OCI-LY7 (cell line): ENCODE data around the gene CLEC3B. TPM values are rescaled to one million over a fixed set of nuclear protein-coding genes. Genes with fewer than 3 reads are reported as not detected.

Source experiments
- BruUV-seq: library from RNA; stranded (reverse); fragments of 400-500 nt; replicated peaks from 2 replicates; lab custom pipeline; 2021; lab: Mats Ljungman, UMichigan
- CTCF ChIA-PET: fragments of 300-600 bp; sonication (Branson Sonifier 250); formaldehyde crosslinking; loops from one replicate; lab custom pipeline; 2022; ENCODE audit warnings: antibody characterized with exemption; ENCODE audit not compliant: unreplicated experiment; lab: Charles Lee
- POLR2A ChIA-PET: fragments of 300-600 bp; sonication (Branson Sonifier 250); formaldehyde crosslinking; loops from one replicate; lab custom pipeline; 2022; ENCODE audit warnings: antibody characterized with exemption; lab: Charles Lee
- DNase-seq: peaks from one replicate; pipeline ENCODE4 v3.0.0-alpha.2; 2015; ENCODE audit warnings: low spot score
- H2AFZ ChIP-seq: fragments of 200-600 bp; sonication (generic), shearing (Covaris generic); 2 replicates; pipeline ENCODE4 v1.6.1; 2014; ENCODE audit warnings: mild to moderate bottlenecking, antibody characterized with exemption, low read length, moderate library complexity
- H3K27ac ChIP-seq: fragments of 200-600 bp; sonication (generic); 2 replicates; pipeline ENCODE4 v1.5.1; 2014; ENCODE audit warnings: mixed run types, low read depth, mild to moderate bottlenecking, moderate library complexity, low read length, inconsistent platforms; ENCODE audit not compliant: poor library complexity, severe bottlenecking
- H3K36me3 ChIP-seq: fragments of 200-600 bp; sonication (generic); 2 replicates; pipeline ENCODE4 v1.6.1; 2014; ENCODE audit warnings: mild to moderate bottlenecking, antibody characterized with exemption, low read length, moderate library complexity, mixed read lengths; ENCODE audit not compliant: insufficient read depth
- H3K4me1 ChIP-seq: fragments of 200-600 bp; sonication (generic); 2 replicates; pipeline ENCODE4 v1.5.1; 2014; ENCODE audit warnings: mild to moderate bottlenecking, low read length; ENCODE audit not compliant: insufficient read depth, poor library complexity, severe bottlenecking
- H3K4me2 ChIP-seq: fragments of 200-600 bp; sonication (generic); 2 replicates; pipeline ENCODE4 v1.6.1; 2014; ENCODE audit warnings: mild to moderate bottlenecking, low read length
- H3K4me3 ChIP-seq: fragments of 200-600 bp; sonication (generic); 2 replicates; pipeline ENCODE4 v1.5.1; 2014; ENCODE audit warnings: mild to moderate bottlenecking, low read depth, low read length; ENCODE audit not compliant: poor library complexity, severe bottlenecking
- H3K79me2 ChIP-seq: fragments of 200-600 bp; sonication (generic); 2 replicates; pipeline ENCODE4 v1.6.1; 2016; ENCODE audit warnings: low read depth, mild to moderate bottlenecking, low read length, moderate library complexity, mixed read lengths; ENCODE audit not compliant: insufficient read depth
- H3K9me2 ChIP-seq: fragments of 200-600 bp; sonication (generic); 2 replicates; pipeline ENCODE4 v1.6.1; 2016; ENCODE audit warnings: mild to moderate bottlenecking, low read length, mixed read lengths; ENCODE audit not compliant: insufficient read depth
- H3K9me3 ChIP-seq: fragments of 200-600 bp; sonication (generic); 2 replicates; pipeline ENCODE4 v1.6.1; 2014; ENCODE audit warnings: mild to moderate bottlenecking, mixed run types, low read length, mixed read lengths
- H4K20me1 ChIP-seq: fragments of 200-600 bp; sonication (generic); 2 replicates; pipeline ENCODE4 v1.6.1; 2014; ENCODE audit warnings: mild to moderate bottlenecking, antibody characterized with exemption, low read length, moderate library complexity, mixed read lengths; ENCODE audit not compliant: insufficient read depth
- EZH2phosphoT487 ChIP-seq: fragments of 200-600 bp; sonication (generic); IDR thresholded peaks from 2 replicates; pipeline ENCODE4 v1.6.1; 2018; ENCODE audit warnings: low read depth, borderline replicate concordance, mild to moderate bottlenecking, mixed run types, antibody characterized with exemption, low read length, moderate library complexity, mixed read lengths
- intact Hi-C: fragments of 100-400 bp; cut with micrococcal nuclease; formaldehyde crosslinking; loops from one replicate; pipeline ENCODE4 v1.10.0; 2022; ENCODE audit not compliant: unreplicated experiment
- total RNA-seq, 2 experiments: library from RNA; depleted of rRNA in 1 of 2; stranded (reverse); fragments of >200 nt in 1 of 2; shearing (Covaris generic) in 1 of 2; gene quantifications; 2 replicates each; pipeline ENCODE4 v1.2.3, GENCODE V29; 2014 to 2022
- TF ChIP-seq, protein P1 (sequence below): fragments of 200-600 bp; sonication (generic); conservative IDR thresholded peaks from 2 replicates; pipeline ENCODE4 v1.5.1; 2014; ENCODE audit warnings: mild to moderate bottlenecking, antibody characterized with exemption, low read length, moderate library complexity, mixed read lengths

The CLEC3B gene
- total RNA-seq, 2 experiments from 2014 or later: 1.3 TPM; not detected in 1

- Histone ChIP-seq H3K36me3 (peaks cover 89% of the 10 kb centered on the region), H3K4me1 (peaks cover 12% of the 10 kb centered on the region), H3K9me2 (no peaks in the 10 kb centered on the region), H3K4me3 (no peak overlapping the region), H3K27ac (no peak overlapping the region), H3K4me2 (no peak overlapping the region), H4K20me1 (no peaks in the 10 kb centered on the region), H2AFZ (no peak overlapping the region), H3K9me3 (no peaks in the 10 kb centered on the region), H3K79me2 (no peaks in the 10 kb centered on the region)
- intact Hi-C loops: no loop called here
- CTCF ChIA-PET: no interaction called here
- TF ChIP-seq, protein P1, sequence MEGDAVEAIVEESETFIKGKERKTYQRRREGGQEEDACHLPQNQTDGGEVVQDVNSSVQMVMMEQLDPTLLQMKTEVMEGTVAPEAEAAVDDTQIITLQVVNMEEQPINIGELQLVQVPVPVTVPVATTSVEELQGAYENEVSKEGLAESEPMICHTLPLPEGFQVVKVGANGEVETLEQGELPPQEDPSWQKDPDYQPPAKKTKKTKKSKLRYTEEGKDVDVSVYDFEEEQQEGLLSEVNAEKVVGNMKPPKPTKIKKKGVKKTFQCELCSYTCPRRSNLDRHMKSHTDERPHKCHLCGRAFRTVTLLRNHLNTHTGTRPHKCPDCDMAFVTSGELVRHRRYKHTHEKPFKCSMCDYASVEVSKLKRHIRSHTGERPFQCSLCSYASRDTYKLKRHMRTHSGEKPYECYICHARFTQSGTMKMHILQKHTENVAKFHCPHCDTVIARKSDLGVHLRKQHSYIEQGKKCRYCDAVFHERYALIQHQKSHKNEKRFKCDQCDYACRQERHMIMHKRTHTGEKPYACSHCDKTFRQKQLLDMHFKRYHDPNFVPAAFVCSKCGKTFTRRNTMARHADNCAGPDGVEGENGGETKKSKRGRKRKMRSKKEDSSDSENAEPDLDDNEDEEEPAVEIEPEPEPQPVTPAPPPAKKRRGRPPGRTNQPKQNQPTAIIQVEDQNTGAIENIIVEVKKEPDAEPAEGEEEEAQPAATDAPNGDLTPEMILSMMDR: no peak
- no peak for TF ChIP-seq EZH2phosphoT487
- no peak for DNase-seq
- BruUV-seq: no TSS peak
- POLR2A ChIA-PET: interaction anchor here (0.6 kb wide), 1 partner anchor 573 kb away, joined by 3 read pairs; no protein-coding TSS in a partner anchor
Observed at GRCh38 chr3:45007091-45007490, 19.0 kb upstream of the CLEC3B start.

DNA sequence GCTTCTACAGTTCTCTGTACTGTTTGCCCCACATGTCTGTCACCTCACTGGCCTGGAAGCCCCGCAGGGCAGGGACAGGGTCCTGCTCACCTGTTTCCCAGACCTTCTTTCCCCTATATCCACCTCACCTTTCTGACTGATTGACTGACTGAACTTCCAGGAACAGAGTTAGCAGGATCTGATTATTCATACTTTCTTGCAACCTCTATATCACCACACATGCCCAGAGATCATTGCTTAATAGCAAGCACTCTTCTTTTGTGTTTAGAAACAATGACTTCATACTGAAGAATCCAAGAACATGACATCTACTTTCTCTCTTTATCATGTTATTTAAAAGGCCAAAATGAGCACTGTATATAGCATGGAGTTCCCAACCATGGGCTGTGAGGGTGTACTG is 18.0 kb upstream of the CLEC3B start:
- no peak overlapping the region for H2AFZ ChIP-seq
- peaks cover 89% of the 10 kb centered on the region for H3K36me3 ChIP-seq
- H3K9me2 ChIP-seq: no peaks in the 10 kb centered on the region
- no peak overlapping the region for H3K4me2 ChIP-seq
- DNase-seq: no peak
- no peaks in the 10 kb centered on the region for H3K79me2 ChIP-seq
- TF ChIP-seq, protein P1: no peak
- no peak for TF ChIP-seq EZH2phosphoT487
- no peak overlapping the region for H3K4me3 ChIP-seq
- H4K20me1 ChIP-seq: no peaks in the 10 kb centered on the region
- BruUV-seq: no TSS peak
- peaks cover 14% of the 10 kb centered on the region for H3K4me1 ChIP-seq
- no peaks in the 10 kb centered on the region for H3K9me3 ChIP-seq
- intact Hi-C loops: no loop called here
- H3K27ac ChIP-seq: no peak overlapping the region
- POLR2A ChIA-PET: no interaction called here
- CTCF ChIA-PET: no interaction called here

GRCh38 chr3:45009868-45010267 is 16.2 kb upstream of the CLEC3B start:
- H2AFZ ChIP-seq: no peak overlapping the region
- peaks cover 86% of the 10 kb centered on the region for H3K36me3 ChIP-seq
- intact Hi-C loops: no loop called here
- H4K20me1 ChIP-seq: no peaks in the 10 kb centered on the region
- no peak overlapping the region for H3K4me2 ChIP-seq
- no peaks in the 10 kb centered on the region for H3K9me3 ChIP-seq
- ChIA-PET CTCF (no interaction called here), POLR2A (no interaction called here)
- no peak overlapping the region for H3K4me3 ChIP-seq
- H3K27ac ChIP-seq: no peak overlapping the region
- BruUV-seq: no TSS peak
- H3K9me2 ChIP-seq: no peaks in the 10 kb centered on the region
- DNase-seq: no peak
- H3K79me2 ChIP-seq: no peaks in the 10 kb centered on the region
- peaks cover 14% of the 10 kb centered on the region for H3K4me1 ChIP-seq
- TF ChIP-seq, protein P1: no peak
- no peak for TF ChIP-seq EZH2phosphoT487
